DOHH2 (cell line): ENCODE measurements around the gene RESP18.

Source experiments
- H3F3A ChIP-seq: fragments of 200-600 bp; sonication (generic), shearing (Covaris generic); 2 replicates; pipeline ENCODE4 v1.6.0; 2016; ENCODE audit warnings: antibody characterized with exemption, mild to moderate bottlenecking; ENCODE audit not compliant: control insufficient read depth, insufficient read depth
- H3K27ac ChIP-seq: fragments of 200-600 bp; sonication (generic); 2 replicates; pipeline ENCODE4 v1.5.1; 2014; ENCODE audit warnings: low read depth, mild to moderate bottlenecking, low read length, moderate library complexity
- H3K27me3 ChIP-seq: fragments of 200-600 bp; sonication (generic); 2 replicates; pipeline ENCODE4 v1.6.1; 2014; ENCODE audit warnings: mild to moderate bottlenecking, low read length, mixed read lengths; ENCODE audit not compliant: control insufficient read depth
- H3K36me3 ChIP-seq: fragments of 200-600 bp; sonication (generic); 2 replicates; pipeline ENCODE4 v1.6.1; 2014; ENCODE audit warnings: mild to moderate bottlenecking, low read length, moderate library complexity, mixed read lengths; ENCODE audit not compliant: control insufficient read depth
- H3K4me1 ChIP-seq: fragments of 200-600 bp; sonication (generic); 2 replicates; pipeline ENCODE4 v1.6.1; 2014; ENCODE audit warnings: mild to moderate bottlenecking, low read length, mixed read lengths; ENCODE audit not compliant: control insufficient read depth
- H3K4me2 ChIP-seq: fragments of 200-600 bp; sonication (generic); 2 replicates; pipeline ENCODE4 v1.6.0; 2014; ENCODE audit warnings: mild to moderate bottlenecking, low read length, moderate library complexity
- H3K4me3 ChIP-seq: fragments of 200-600 bp; sonication (generic); 2 replicates; pipeline ENCODE4 v1.5.1; 2014; ENCODE audit warnings: mild to moderate bottlenecking, low read length, mixed read lengths
- H3K79me2 ChIP-seq: fragments of 200-600 bp; sonication (generic); 2 replicates; pipeline ENCODE4 v1.6.1; 2014; ENCODE audit warnings: mild to moderate bottlenecking, low read length, mixed read lengths; ENCODE audit not compliant: control insufficient read depth
- H3K9me2 ChIP-seq: fragments of 200-600 bp; sonication (generic); replicated peaks from 2 replicates; pipeline ENCODE4 v1.6.1; 2014; ENCODE audit warnings: mild to moderate bottlenecking, low read length, mixed read lengths; ENCODE audit not compliant: control insufficient read depth
- H3K9me3 ChIP-seq: fragments of 200-600 bp; sonication (generic); 2 replicates; pipeline ENCODE4 v1.6.1; 2014; ENCODE audit warnings: antibody characterized with exemption, low read length, mixed read lengths; ENCODE audit not compliant: control insufficient read depth, insufficient read depth
- H4K20me1 ChIP-seq: fragments of 200-600 bp; sonication (generic); 2 replicates; pipeline ENCODE4 v1.6.0; 2014; ENCODE audit warnings: low read depth, mild to moderate bottlenecking, antibody characterized with exemption, low read length, moderate library complexity; ENCODE audit not compliant: control insufficient read depth, insufficient read depth
- EZH2phosphoT487 ChIP-seq: fragments of 200-600 bp; sonication (generic); IDR thresholded peaks from 2 replicates; pipeline ENCODE4 v1.6.1; 2017; ENCODE audit warnings: borderline replicate concordance, mild to moderate bottlenecking, antibody characterized with exemption, low read length, moderate library complexity, mixed read lengths
- TF ChIP-seq, protein P1 (sequence below): fragments of 200-600 bp; sonication (generic); IDR thresholded peaks from one replicate; pipeline ENCODE4 v1.5.1; 2014; ENCODE audit warnings: antibody characterized with exemption, mild to moderate bottlenecking, low read depth, low read length; ENCODE audit not compliant: poor library complexity, severe bottlenecking

RESP18 gene

GRCh38 chr2:219335373-219335786 is 2.8 kb upstream of the RESP18 start:
- Histone ChIP-seq H3K27me3 (peaks cover 16% of the 10 kb centered on the region; the same call in 1 of the 2 replicates), H3F3A (no peaks in the 10 kb centered on the region), H3K9me3 (no peaks in the 10 kb centered on the region), H4K20me1 (no peaks in the 10 kb centered on the region), H3K9me2 (no peaks in the 10 kb centered on the region), H3K4me1 (no peaks in the 10 kb centered on the region), H3K4me2 (no peak overlapping the region), H3K27ac (no peak overlapping the region), H3K79me2 (no peaks in the 10 kb centered on the region), H3K36me3 (no peaks in the 10 kb centered on the region), H3K4me3 (no peak overlapping the region)
- TF ChIP-seq, protein P1, sequence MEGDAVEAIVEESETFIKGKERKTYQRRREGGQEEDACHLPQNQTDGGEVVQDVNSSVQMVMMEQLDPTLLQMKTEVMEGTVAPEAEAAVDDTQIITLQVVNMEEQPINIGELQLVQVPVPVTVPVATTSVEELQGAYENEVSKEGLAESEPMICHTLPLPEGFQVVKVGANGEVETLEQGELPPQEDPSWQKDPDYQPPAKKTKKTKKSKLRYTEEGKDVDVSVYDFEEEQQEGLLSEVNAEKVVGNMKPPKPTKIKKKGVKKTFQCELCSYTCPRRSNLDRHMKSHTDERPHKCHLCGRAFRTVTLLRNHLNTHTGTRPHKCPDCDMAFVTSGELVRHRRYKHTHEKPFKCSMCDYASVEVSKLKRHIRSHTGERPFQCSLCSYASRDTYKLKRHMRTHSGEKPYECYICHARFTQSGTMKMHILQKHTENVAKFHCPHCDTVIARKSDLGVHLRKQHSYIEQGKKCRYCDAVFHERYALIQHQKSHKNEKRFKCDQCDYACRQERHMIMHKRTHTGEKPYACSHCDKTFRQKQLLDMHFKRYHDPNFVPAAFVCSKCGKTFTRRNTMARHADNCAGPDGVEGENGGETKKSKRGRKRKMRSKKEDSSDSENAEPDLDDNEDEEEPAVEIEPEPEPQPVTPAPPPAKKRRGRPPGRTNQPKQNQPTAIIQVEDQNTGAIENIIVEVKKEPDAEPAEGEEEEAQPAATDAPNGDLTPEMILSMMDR = no peak
- no peak for TF ChIP-seq EZH2phosphoT487

DNA sequence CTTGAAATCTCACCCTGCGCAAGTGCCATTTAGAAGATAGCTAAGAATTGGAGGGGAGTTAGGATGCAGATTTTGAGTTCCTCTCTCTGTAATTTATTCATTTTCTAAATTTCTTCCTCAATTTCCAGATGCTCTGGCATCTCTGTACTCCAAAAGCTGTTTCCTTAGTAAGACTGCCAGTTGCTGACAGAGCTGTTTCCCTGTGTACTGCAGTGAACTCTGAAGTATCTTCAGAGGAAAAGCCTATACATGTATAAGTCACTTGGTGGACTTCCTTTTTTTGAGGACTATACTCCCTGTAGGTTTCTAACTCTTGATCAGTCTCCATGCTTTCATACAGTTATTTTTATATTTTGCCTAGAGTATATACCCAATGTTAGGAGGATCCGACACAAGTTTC is 1.5 kb upstream of the RESP18 start:
- Histone ChIP-seq H3K27me3 (peaks cover 27% of the 10 kb centered on the region; the same call in 1 of the 2 replicates), H3K9me2 (no peaks in the 10 kb centered on the region), H3K4me3 (no peak overlapping the region), H3K79me2 (no peaks in the 10 kb centered on the region), H3K4me2 (no peak overlapping the region), H3K27ac (no peak overlapping the region), H3F3A (no peaks in the 10 kb centered on the region), H4K20me1 (no peaks in the 10 kb centered on the region), H3K36me3 (no peaks in the 10 kb centered on the region), H3K9me3 (no peaks in the 10 kb centered on the region), H3K4me1 (no peaks in the 10 kb centered on the region)
- no peak for TF ChIP-seq EZH2phosphoT487
- TF ChIP-seq, protein P1 = no peak

DNA sequence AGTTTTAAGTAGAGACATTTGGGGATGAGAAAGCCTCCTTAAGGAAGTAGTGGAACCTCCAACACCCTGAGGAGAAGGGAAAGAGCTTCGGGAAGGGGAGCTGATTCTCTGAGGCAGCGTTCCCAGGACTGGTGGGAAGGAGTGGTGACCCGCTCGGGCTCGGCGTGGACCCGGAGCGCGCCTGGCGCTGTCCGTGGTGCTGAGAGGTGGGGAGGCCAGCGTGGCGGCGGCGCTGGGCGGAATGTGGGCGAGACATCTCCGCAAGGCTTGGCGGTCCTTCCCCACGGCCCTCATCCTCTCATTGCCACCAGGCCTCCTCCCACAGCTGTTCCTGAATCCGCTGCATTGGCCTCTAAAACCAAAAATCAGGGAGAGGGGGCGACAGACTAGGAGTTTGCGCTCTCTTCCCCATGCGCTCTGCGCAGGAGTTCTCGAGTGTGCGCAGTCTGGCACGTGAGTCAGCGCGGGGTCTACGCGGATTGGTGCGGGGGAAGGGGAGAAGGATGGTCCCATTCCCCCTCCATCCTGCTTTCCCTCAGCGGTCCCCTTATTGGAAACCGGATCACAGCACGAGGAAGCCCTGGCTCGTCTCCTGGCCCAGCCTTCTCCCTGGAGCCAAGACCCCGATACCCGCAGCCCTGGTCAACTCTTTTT is 857 bp downstream of the RESP18 start:
- Histone ChIP-seq H3K79me2 (no peaks in the 10 kb centered on the region), H3F3A (no peaks in the 10 kb centered on the region), H3K4me3 (no peak overlapping the region), H3K4me2 (no peak overlapping the region), H3K9me2 (no peaks in the 10 kb centered on the region), H3K9me3 (no peaks in the 10 kb centered on the region), H3K27ac (no peak overlapping the region), H3K36me3 (no peaks in the 10 kb centered on the region), H4K20me1 (no peaks in the 10 kb centered on the region), H3K27me3 (peaks cover 38% of the 10 kb centered on the region), H3K4me1 (no peaks in the 10 kb centered on the region)
- TF ChIP-seq EZH2phosphoT487 = no peak

- no peaks in the 10 kb centered on the region for H3K36me3 ChIP-seq
- no peak overlapping the region for H3K27ac ChIP-seq
- no peaks in the 10 kb centered on the region for H3K79me2 ChIP-seq
- TF ChIP-seq, protein P1 = no peak
- no peak for TF ChIP-seq EZH2phosphoT487
- no peak overlapping the region for H3K4me3 ChIP-seq
- H3K4me1 ChIP-seq = no peaks in the 10 kb centered on the region
- H3K9me3 ChIP-seq = no peaks in the 10 kb centered on the region
- H3K4me2 ChIP-seq = no peak overlapping the region
- no peaks in the 10 kb centered on the region for H3F3A ChIP-seq
- no peaks in the 10 kb centered on the region for H4K20me1 ChIP-seq
- peaks cover 41% of the 10 kb centered on the region for H3K27me3 ChIP-seq
- H3K9me2 ChIP-seq = no peaks in the 10 kb centered on the region
These were observed 4.8 kb downstream of the RESP18 start for GRCh38 chr2:219327719-219328118.
